Raji (cell line): ENCODE results near the gene PDILT.

ENCODE experiments used
- POLR2A ChIP-seq: IDR thresholded peaks from 2 replicates; pipeline ENCODE4 v1.6.1; 2011; ENCODE audit warnings: low read depth, low read length, control low read depth; ENCODE audit not compliant: insufficient read depth

Gene PDILT

DNA sequence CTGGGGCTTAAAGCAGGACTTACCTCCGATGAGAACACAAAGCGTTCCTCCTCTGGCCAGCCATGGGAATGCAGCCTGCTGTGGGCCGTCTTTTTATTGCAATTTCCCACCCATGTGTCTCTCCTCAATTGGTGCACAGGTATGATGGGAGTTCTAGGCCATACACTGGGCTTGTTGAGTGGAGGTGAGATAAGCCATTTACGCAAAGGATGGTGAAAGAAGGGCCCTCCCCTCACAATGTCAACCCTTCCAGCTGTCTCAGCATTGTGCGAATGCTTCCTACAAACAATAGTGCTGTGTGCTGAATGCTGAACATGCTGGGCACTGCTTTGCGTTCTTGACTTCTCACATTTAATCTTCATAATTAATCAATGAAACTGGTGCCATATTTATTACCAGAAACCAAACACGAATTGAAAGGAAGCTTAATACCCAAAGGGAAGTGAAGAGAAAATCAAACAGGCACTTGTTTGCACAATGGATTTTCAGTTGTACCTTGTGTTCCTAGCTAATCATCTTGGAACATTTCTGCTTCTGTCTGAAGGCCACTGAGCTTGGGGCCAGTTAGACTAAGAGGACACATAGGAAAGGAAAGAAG, 77.0 kb downstream of the PDILT start, which contains the start of gene GP2:
GP2 (minus strand) TSS at position 70 of the 598 bp plus-strand sequence. CDS start 1,082 bp downstream, outside the sequence.
- TF ChIP-seq POLR2A = no peak

DNA sequence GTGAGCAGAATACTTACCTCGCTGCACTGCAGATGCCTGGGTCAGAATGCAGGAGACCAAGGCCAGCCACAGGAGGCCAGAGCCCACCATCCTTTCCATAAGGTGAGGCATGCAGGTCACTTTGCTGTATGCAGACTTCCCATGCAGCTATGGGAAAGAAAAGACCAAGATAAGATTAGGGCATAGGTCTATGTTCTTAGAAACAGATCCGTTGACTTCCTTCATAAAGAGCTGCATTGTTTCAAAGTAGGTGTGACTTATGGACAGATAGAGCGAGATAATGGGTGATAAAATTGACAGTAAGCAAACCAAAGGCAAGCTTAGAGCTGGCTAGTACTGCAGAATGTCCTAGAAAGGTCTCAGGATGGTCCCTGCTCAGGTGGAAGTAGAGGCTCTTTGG, 78.2 kb downstream of the PDILT start:
- TF ChIP-seq POLR2A = no peak

GRCh38 chr16:20325005-20325404, 79.5 kb downstream of the PDILT start:
- no peak for TF ChIP-seq POLR2A

DNA sequence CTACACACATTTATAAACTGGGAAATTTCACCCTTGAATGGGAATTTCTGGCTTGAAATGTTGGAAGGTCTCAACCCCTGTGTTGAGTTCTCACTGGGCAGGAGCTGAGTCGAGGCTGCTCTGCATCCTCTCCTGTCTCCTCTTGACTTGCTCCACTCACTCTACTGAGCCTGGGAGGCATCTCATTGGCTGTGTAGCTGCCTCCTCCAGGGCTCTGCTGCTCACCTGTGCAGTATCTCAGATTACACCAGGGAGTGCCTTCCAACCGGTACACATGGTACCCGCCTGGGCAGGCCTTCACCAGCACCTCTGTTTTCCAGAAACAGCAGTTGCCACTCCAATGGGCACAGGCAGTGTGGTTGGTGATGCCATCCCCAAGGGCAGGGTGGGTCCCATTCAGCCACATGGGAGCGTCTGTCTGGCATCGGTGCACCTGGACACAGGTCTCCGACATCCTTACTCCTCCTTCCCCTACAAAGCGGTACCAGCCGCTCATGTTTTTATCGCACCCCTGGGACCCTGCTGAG, 80.9 kb downstream of the PDILT start:
- no peak for TF ChIP-seq POLR2A

DNA sequence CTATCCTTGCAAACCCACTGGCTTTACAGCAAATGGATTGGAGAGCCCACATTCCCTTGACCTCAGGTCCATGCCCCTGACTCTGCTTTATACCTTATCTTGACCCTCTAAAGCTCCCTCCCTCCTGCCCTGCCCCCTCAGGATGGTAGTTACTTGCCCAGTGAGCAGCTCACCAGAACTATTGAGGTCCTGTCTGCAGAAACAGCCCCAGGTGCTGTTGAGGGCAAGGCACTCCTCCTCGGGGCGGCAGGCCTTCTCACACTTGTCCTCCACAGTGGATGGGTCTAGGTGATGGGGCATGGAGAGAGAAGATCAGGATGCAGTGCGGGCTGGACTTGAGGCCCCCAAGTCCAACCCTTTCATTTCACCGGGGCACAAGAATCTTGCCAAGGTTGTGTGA, 81.8 kb downstream of the PDILT start:
- no peak for TF ChIP-seq POLR2A

GRCh38 chr16:20321671-20322070, 82.9 kb downstream of the PDILT start:
- no peak for TF ChIP-seq POLR2A

DNA sequence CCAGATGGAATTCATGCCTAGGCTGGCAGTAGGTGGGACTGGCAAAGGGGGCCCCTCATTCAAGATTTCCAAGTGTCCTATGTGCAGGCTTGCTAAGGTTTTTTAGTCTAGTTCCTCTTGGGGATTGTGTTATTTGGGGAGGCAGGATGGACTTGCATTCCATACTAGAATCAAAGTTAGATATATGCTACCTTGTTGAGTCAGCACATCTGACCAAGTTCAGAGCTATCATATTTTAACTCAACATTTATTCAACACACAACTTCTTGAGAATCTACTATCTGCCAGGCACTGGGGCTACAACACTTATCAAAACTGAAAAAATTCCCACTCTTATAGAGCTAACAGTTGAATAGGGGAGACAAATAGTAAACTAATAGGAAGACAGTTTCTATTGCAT, 83.9 kb downstream of the PDILT start:
- TF ChIP-seq POLR2A = no peak

GRCh38 chr16:20320178-20320577, 84.4 kb downstream of the PDILT start:
- TF ChIP-seq POLR2A = no peak

DNA sequence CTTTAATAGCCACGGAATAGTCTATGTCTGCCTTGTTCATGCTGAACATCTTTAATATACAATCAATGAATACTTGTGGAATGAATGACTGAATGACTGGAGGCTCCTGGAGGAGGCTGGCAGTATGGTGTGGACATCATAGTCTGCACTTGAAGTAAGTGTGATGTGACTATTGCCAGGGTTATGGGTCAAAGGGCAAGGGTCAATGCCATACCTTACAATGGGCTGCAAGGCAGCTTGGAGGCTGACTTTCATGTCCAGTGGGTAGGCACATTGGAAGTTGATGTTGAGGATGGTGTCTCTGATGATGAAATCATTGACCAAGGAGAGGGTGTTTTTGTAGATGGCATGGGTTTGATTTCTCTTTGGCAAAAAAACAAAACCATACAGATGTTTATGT, 85.1 kb downstream of the PDILT start:
- no peak for TF ChIP-seq POLR2A

DNA sequence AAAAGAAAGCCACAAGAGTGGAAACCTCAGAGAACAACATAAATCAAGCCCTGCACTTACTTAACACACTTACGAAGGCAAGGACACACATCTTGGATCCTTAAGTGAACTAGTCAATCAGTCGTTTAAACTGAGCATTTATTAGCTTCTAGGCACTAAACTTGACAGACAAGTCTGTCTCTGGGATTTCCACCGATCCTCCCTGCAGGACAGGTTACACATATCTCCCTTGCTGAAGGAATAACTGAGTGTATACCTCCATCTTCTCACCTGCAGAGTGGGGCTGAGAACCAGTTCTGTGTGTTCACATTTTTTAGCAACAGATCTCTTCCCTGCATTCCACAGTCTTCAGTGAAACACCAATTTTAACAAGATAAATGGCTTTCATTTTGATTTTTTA, 86.1 kb downstream of the PDILT start:
- TF ChIP-seq POLR2A = no peak

DNA sequence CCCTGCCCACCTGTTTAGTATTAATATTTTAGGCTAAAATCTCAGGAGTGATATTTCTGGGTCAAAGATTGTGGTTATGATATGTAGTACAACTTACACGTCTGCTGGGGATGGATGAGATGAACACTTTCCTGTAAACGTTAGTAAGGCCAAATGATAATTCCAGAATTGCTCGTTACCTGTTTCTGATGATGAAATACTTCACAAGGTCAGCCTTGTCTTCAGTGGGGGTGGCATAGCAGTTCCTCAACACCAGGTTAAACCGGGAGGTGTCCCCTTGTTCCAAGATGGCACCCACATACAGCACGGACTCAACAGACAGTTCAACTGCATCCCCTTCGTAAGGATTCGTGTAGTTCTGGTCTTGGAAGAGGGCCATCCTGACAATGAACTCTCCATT, 86.5 kb downstream of the PDILT start:
- no peak for TF ChIP-seq POLR2A

DNA sequence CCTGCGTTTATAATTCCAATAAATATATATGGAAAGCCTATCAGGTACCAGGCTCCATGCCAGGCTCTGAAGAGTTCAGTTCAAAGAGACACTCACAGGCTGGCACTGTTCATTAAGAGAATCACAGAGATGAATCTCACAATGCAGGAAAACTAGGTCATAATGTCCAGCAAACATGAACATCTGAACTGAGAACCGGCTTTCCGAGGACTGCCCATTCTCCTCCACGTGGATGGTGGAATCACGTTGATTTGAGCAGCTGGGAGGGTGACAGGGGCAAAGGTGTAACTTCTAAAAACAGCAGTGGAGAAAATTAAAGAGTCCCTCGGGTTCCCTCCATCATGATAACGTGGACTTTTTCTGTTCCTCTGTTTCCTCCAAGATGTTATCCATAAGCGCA, 87.4 kb downstream of the PDILT start:
- TF ChIP-seq POLR2A = no peak

DNA sequence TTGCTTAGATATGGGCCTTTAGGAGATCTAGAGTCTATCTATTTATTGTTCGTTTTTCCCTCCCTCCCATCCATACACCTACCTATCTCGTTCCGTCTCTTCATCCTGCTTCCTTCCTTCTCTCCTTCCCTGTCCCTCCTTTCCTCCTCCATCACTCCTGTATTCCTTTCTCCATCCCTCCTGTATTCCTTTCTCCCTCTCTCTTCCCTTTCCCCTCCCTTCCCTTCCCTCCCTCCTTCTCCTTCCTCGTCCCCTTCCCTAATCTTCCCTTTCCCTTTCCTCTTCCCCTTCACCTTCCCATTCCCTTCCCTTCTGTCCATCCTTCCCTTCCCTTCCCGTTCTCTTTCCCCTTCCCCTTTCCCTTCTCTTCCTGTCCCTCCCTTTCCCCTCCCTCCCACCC, 87.8 kb downstream of the PDILT start:
- TF ChIP-seq POLR2A = no peak

- TF ChIP-seq POLR2A = no peak
These were observed 88.8 kb downstream of the PDILT start for GRCh38 chr16:20315764-20316163.

GRCh38 chr16:20314575-20314974, 90.0 kb downstream of the PDILT start:
- TF ChIP-seq POLR2A = no peak

- TF ChIP-seq POLR2A = no peak
These were observed 90.8 kb downstream of the PDILT start for GRCh38 chr16:20313741-20314140.

- no peak for TF ChIP-seq POLR2A
These were observed 93.0 kb downstream of the PDILT start for GRCh38 chr16:20311548-20311947.
